ENCODE measurements around the gene ABCC8. TPM values are rescaled to one million over a fixed set of nuclear protein-coding genes. Genes with fewer than 3 reads are reported as not detected.

ABCC8 gene
- total and polyA plus RNA-seq, 2 of the 8 experiments (the other 6 are each of a cell fraction or from before 2014, with no cell fraction given) = 3.7 to 4.9 TPM

DNA sequence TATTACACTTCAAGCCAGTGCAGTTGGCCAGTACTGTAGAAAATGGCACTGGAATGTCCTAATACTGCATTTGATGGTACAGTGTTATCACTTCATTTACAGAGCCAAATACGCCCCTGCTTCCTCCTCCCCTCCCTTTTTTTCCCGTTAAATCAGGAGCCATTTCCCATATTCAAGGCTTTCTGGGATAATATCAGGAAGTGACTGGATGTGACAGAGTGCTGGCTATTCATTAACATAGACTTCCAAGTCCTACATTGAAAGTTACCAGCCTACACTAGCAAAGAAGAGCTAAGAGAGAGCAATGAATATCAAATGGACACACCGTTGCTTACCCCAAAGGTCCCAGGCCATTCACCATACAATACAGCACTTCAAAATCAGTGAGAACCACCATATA lies 32.1 kb upstream of the ABCC8 start:
- H3K9ac ChIP-seq (replicated peaks in 1 of 4; ENCODE audit: extremely low read depth in 1 of 4, low read depth in 3 of 4, low read length in 3 of 4) = no peak overlapping the region
- no peak overlapping the region for H3K56ac ChIP-seq (replicated peaks; ENCODE audit: insufficient read length, low read depth, low read length)
- H2BK20ac ChIP-seq (ENCODE audit: low read length) = no peak overlapping the region
- H3K4me3 ChIP-seq (ENCODE audit: extremely low read depth in 1 of 4, insufficient read depth in 2 of 4, low read depth in 3 of 4, low read length in 4 of 4) = no peak overlapping the region
- no peaks in the 10 kb centered on the region for H3K9me3 ChIP-seq (ENCODE audit: insufficient read depth in 2 of 2, low read depth in 1 of 2, low read length in 1 of 2)
- H2BK120ac ChIP-seq (replicated peaks; ENCODE audit: low read depth, low read length) = no peak overlapping the region
- H3K79me2 ChIP-seq (ENCODE audit: control insufficient read depth in 1 of 2, insufficient read depth in 2 of 2, low read length in 2 of 2) = no peaks in the 10 kb centered on the region
- H4K20me1 ChIP-seq (replicated peaks in 1 of 2; ENCODE audit: control insufficient read depth in 1 of 2, insufficient read depth in 2 of 2, low read length in 2 of 2) = no peaks in the 10 kb centered on the region
- no peak overlapping the region for H3K14ac ChIP-seq (ENCODE audit: insufficient read length)
- H2AK5ac ChIP-seq (ENCODE audit: low read depth, low read length) = no peak overlapping the region
- DNase-seq (ENCODE audit: low read depth in 1 of 2, low spot score in 2 of 2) (no peak), FAIRE-seq (no peak)
- H3K27me3 ChIP-seq (replicated peaks in 1 of 4; ENCODE audit: control insufficient read depth in 3 of 4, extremely low read depth in 1 of 4, insufficient read depth in 3 of 4, low read length in 3 of 4) = peaks cover 0 to 2% (median 0%) of the 10 kb centered on the region in 4 experiments; a peak in 1 of 7 replicates
- no peak overlapping the region for H2AFZ ChIP-seq (ENCODE audit: low read length)
- POLR2A ChIA-PET (ENCODE audit: partially characterized antibody) = no interaction called here
- no peak overlapping the region for H2BK5ac ChIP-seq (ENCODE audit: low read depth, low read length)
- no peak overlapping the region for H3K23ac ChIP-seq (ENCODE audit: insufficient read length)
- CTCF ChIA-PET (ENCODE audit: partially characterized antibody) = interaction anchor here (0.9 to 44.8 kb wide), 6 partner anchors 9 to 154 kb away, joined by 3 to 1414 read pairs (median 6); partner anchors contain the start of gene KCNJ11
- H3K79me1 ChIP-seq (ENCODE audit: low read depth, low read length) = no peaks in the 10 kb centered on the region
- WGBS, 2 experiments (ENCODE audit: extremely low coverage in 1 of 2, insufficient coverage in 1 of 2, insufficient read length in 1 of 2, insufficient replicate concordance in 2 of 2, low coverage in 1 of 2, low lambda C conversion rate in 2 of 2, missing lambda C conversion rate in 1 of 2) = 57% methylated on average over 3 of the region's 3 CpGs; no CpG with 5 or more reads in 1 of the 2 experiments
- H3K36me3 ChIP-seq (ENCODE audit: control insufficient read depth in 2 of 4, insufficient read depth in 4 of 4, low read length in 3 of 4) = no peaks in the 10 kb centered on the region
- H4K91ac ChIP-seq (replicated peaks; ENCODE audit: insufficient read length, low read length) = no peak overlapping the region
- H3K27ac ChIP-seq (ENCODE audit: low read depth, low read length) = no peak overlapping the region
- H3K18ac ChIP-seq (ENCODE audit: extremely low read depth, low read length) = no peak overlapping the region
- H3K23me2 ChIP-seq (ENCODE audit: low read depth, low read length) = no peaks in the 10 kb centered on the region
- no peak overlapping the region for H4K8ac ChIP-seq (ENCODE audit: extremely low read depth, insufficient read depth, low read length)
- no peak for TF ChIP-seq JUN (IDR thresholded peaks at IDR 0.05; ENCODE audit: low read depth, low read length)
- no peak for TF ChIP-seq GABPA (IDR thresholded peaks at IDR 0.05; ENCODE audit: borderline replicate concordance, insufficient read depth, low read length)
- TF ChIP-seq, protein P1, sequence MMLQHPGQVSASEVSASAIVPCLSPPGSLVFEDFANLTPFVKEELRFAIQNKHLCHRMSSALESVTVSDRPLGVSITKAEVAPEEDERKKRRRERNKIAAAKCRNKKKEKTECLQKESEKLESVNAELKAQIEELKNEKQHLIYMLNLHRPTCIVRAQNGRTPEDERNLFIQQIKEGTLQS (IDR thresholded peaks at IDR 0.05; ENCODE audit: insufficient read depth, low read depth, low read length) = no peak
- TF ChIP-seq SP1 (IDR thresholded peaks at IDR 0.05; ENCODE audit: low read depth, low read length) = no peak
- TF ChIP-seq SIN3A (conservative IDR thresholded peaks at IDR 0.05 in 1 of 2, IDR thresholded peaks at IDR 0.05 in 1 of 2; ENCODE audit: low read depth in 1 of 2, low read length in 2 of 2) = no peak
- no peak for TF ChIP-seq EP300 (IDR thresholded peaks at IDR 0.05; ENCODE audit: borderline replicate concordance in 1 of 2, low read depth in 2 of 2, low read length in 2 of 2)
- TF ChIP-seq SP4 (IDR thresholded peaks at IDR 0.05; ENCODE audit: low read length) = no peak
- TF ChIP-seq PHF8 (conservative IDR thresholded peaks at IDR 0.05; ENCODE audit: low read depth, low read length) = no peak
- no peak for TF ChIP-seq ASH2L (IDR thresholded peaks at IDR 0.05; ENCODE audit: low read length)
- TF ChIP-seq TCF12 (IDR thresholded peaks at IDR 0.05; ENCODE audit: low read depth, low read length) = no peak
- TF ChIP-seq POLR2AphosphoS5 (IDR thresholded peaks at IDR 0.05; ENCODE audit: low read depth, low read length) = no peak
- no peak for TF ChIP-seq FOSL1 (IDR thresholded peaks at IDR 0.05; ENCODE audit: insufficient read depth, low read depth, low read length)
- no peak overlapping the region for H2BK12ac ChIP-seq (ENCODE audit: low read depth, low read length)
- H3K4me2 ChIP-seq (ENCODE audit: insufficient read depth in 1 of 2, low read depth in 2 of 2, low read length in 2 of 2) = no peak overlapping the region
- H3K4ac ChIP-seq (replicated peaks; ENCODE audit: insufficient read length, low read depth, low read length) = no peak overlapping the region
- H2BK15ac ChIP-seq (ENCODE audit: low read length) = no peak overlapping the region
- no peaks in the 10 kb centered on the region; a peak in 1 of 7 replicates for H3K4me1 ChIP-seq (replicated peaks in 1 of 4; ENCODE audit: control insufficient read depth in 3 of 4, insufficient read depth in 4 of 4, low read length in 3 of 4)
- no peak overlapping the region for H4K5ac ChIP-seq (ENCODE audit: insufficient read length, low read depth, low read length)
